GM21526 (cell line): ENCODE data around the gene SLC52A1.
"Not testable (repeated sequence)": the region's sequence is repeated elsewhere in the genome, so short reads cannot be mapped to it uniquely, and the experiment has no call there.

Experiments used
- ATAC-seq: cut with Tn5 transposase; IDR thresholded peaks from one replicate; pipeline ENCODE4 v1.9.1; 2021; ENCODE audit warnings: moderate library complexity; ENCODE audit not compliant: unreplicated experiment, low FRiP score

Gene SLC52A1

DNA sequence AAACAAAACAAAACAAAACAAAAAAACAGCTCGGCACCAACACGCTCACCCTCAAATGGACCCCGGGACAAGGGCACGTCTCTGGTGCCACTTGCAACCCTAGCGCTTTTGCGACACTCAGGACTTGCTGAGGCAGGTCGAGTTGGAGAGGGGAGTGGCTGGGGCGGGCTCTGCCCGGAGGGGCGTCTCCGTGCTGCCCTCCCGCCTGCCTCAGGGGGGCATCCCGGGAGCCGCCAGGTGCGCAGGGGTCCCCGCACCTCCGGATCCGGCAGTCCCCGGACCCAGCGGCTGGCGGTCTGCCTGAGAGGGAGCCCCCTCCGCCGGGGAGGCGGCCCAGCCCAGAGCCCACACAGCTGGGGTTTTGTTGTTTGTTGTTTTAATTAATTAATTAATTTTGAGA, at the start of gene SLC52A1:
TSS of gene SLC52A1 (minus strand) at position 112 of the 400 bp plus-strand sequence. CDS start 820 bp downstream, outside the sequence.
- no peak for ATAC-seq

DNA sequence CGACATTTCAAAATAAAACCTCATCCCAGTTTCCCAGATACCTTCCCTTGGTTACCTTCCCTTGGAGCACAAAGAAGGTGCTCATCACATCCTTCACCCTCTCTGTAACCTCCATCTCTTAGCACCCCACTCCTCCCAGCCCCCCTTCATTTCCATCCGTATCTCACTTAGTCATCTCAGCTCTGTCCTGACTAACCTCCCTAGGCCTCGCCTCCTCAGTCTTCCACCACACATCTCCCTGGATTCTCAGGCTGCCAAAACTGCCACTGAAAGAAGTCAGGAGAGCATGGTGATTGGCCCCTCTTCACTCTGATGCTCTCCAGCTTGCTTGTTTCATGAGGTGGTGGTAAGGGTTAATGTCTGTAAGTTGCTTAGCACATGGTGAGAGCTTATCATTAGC, 45.4 kb upstream of the SLC52A1 start:
- no peak for ATAC-seq

DNA sequence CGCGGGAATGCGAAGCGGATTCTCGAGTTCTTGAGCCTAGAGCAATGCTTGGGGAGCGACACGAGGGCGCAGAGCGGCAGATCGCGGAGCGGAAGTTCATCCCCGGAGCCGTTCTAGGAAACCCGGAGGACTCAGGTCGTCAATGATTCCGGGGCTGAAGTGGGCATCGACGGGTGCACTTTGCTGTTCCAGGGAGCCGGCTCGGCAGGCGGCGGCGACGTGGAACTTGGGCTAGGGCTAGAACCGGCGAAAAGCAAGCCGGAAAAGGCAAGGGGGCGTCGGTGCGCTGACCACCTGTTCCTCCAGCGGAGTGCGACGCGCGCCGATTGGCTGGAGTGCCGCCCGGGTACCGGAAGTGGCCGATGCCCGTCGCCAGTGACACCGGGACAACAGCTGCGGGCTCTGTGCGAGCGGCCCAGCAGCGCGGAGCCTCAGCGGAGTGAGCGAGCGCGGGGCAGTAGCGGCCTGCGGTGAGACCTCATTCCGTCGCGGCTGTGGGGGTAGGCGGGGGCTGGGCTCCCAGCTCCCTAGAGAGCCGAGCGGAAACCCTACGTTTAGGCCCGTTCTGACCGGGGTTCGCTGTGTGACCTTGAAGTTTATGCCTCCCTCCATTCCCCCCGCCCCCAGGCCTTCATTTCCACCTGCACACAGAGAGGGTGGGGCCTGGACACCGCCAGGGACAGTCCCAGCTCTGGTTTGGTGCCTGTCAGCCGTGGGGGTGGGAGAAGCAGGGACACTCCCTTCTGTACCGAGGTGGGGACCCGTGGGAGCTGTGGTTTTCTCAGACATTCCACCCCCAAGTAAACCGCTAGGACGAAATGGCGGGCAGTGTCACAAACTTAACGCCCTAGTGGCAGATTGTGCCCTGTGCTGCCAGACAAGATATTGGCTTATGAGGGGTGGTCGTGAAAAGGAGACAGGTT, 43.1 kb upstream of the SLC52A1 start, which contains the start of gene ZFP3:
TSS of gene ZFP3 (plus strand) at position 362 of the 923 bp plus-strand sequence. CDS start 13,038 bp downstream, outside the sequence.
- peak; percentile 73 for ATAC-seq

DNA sequence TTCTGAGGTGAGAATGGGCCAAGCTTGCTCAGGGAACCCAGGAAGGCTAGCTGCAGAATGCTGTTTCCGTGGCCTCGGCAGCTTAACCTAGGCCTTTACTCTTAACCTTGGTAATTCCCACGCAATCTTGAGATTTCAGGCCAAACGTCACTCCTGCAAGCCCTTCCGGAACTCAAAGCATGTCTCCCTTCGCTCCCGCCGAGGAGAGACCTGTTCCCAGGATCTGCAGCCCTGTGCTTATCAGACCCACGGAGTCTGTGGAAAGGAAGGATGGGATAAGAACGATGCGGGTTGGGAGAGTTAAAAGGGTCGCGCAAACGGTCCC, 42.5 kb upstream of the SLC52A1 start:
- no peak for ATAC-seq

DNA sequence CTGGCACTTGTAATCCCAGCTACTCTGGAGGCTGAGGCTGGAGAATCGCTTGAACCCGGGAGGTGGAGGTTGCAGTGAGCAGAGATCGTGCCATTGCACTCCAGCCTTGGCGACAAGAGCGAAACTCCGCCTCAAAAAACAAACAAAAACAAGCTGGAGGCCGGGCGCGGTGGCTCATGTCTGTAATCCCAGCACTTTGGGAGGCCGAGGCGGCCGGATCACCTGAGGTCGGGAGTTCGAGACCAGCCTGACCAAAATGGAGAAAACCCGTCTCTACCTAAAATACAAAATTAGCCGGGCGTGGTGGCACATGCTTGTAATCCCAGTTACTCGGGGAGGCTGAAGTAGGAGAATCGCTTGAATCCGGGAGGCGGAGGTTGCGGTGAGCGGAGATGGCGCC, 42.0 kb upstream of the SLC52A1 start:
- ATAC-seq = not testable (repeated sequence)

DNA sequence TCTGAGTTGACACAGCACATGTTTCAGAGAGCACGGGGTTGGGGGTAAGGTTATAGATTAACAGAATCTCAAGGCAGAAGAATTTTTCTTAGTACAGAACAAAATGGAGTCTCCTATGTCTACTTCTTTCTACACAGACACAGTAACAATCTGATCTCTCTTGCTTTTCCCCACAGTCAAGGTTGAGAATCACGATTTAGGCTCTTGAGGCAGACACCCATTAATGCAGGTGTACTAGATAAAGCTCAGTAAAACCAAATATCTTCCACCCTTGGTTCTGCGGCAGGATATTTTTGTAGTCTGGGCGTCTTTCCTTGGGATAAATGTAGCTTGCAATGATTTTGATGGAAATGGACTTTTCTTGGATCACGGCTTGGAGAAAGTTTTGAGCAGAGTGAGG, 40.2 kb upstream of the SLC52A1 start:
- ATAC-seq = not testable (repeated sequence)

- ATAC-seq = no peak
Observed at GRCh38 chr17:5069724-5070123, 34.5 kb upstream of the SLC52A1 start.

GRCh38 chr17:5068236-5068635, 33.0 kb upstream of the SLC52A1 start:
- no peak for ATAC-seq

DNA sequence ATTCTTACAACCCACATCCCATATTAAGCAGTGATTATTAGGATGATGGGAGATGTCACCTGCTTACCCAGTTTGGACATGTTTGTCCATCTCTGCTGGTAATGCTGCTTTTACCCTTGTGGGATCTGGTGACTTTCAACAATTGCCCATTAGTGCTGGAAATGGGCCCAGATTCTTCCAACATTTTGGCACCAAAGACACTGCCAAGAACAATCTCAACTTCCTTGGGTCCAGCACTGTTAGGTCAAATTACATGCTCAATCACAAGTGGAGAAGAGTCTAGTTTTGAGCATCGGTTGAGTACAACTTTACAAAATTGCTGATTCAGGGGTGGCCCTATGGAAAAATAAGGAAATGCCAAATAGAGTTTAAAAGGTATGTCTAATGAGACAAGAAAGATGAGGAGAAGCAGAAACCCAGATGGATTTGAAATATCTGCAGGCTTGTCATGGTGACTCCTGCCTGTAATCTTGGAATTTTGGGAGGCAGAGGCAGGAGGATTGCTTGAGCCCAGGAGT, 30.1 kb upstream of the SLC52A1 start:
- ATAC-seq = no peak

DNA sequence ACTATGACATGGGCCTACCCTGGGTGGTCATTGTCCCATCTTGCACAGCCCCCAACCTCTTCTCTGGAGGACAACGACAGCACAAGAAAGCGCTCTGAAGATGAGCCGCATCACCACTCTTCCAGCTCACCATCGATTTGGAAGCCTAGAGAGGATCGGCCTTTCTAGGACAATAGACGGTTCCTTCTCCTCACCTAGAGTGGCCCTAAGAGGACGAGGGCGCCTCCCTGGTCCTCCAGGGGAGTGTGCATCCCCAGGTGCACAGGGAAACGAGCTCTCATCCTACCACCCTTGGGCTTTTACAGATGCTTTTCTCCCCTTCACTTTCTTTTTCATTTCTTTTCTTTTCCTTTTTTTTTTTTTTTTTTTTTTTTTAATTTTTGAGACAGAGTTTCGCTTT, 20.3 kb upstream of the SLC52A1 start:
- ATAC-seq = no peak

GRCh38 chr17:5050278-5050677, 15.1 kb upstream of the SLC52A1 start:
- no peak for ATAC-seq

- ATAC-seq = no peak
Observed at GRCh38 chr17:5049314-5049841, 14.2 kb upstream of the SLC52A1 start.

GRCh38 chr17:5047446-5047845, 12.2 kb upstream of the SLC52A1 start:
- no peak for ATAC-seq

GRCh38 chr17:5045496-5045895, 10.3 kb upstream of the SLC52A1 start:
- ATAC-seq = no peak

DNA sequence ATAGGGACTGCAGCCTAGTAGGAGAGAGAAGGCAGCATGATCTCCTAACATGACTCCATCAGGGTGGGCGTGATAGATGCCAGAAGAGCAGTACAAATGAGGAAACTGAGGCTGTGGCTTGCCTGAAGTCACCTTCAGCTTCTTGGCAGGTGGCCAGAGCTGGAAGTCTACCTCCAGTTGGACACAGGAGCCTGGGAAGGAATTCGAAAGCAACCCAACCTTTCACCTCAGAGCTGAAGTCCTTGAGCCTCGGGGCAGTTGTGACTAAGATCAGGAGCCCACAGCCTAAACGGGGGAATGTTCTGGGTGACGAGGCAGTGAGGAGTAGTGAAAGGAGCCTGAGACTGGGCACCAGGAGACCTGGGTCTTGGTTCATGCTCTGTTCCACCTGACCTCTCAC, 9.4 kb upstream of the SLC52A1 start:
- ATAC-seq = no peak

GRCh38 chr17:5043524-5043923, 8.3 kb upstream of the SLC52A1 start:
- no peak for ATAC-seq

- no peak for ATAC-seq
Observed at GRCh38 chr17:5042157-5043022, 7.2 kb upstream of the SLC52A1 start.

DNA sequence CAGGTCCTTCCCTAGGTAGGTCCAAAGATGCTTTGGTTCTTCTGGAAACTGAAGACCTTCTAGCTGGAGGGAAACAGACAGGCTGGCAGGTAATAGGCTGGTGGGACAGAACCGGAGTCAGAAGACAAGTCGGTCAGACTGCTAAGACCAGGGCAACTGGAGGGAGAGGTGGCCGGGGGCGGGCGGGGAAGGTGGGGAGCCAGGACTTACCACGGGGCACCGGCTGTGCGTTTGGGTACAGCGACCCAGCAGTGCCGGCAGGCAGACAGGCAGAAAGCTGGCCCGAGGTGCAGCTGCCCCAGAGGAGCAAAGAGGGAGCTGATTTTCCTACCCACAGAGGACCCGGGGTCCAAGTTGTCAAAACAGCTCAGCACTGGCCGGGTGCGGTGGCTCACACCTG, 575 bp downstream of the SLC52A1 start:
- ATAC-seq = no peak

DNA sequence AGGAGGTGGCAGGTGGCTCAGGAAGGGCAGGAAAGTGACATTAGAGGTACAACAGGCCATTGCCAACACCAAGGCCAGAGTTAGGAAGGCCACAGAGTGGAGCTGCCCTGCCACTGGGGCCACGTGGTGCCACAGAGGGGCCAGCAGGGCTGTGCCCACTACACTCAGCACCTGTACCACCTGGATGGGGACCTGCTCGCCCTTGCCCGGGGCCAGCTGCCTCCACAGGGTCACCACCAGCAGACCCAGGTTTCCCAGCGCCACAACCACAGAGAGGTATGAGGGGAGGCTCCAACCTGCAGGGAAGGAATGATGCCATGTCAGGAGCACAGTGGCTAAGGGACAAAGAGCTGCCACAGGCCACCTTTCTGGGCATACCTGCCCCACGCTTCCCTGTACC, 1.2 kb downstream of the SLC52A1 start:
- no peak for ATAC-seq

- no peak for ATAC-seq
Observed at GRCh38 chr17:5033352-5034015, 1.7 kb downstream of the SLC52A1 start.
